ENCODE data around the gene PXDC1. TPM values are rescaled to one million over a fixed set of nuclear protein-coding genes. Genes with fewer than 3 reads are reported as not detected.
A peak's percentile ranks its signal among the peaks of the same experiment; 100 is the strongest.

The PXDC1 gene
- total RNA-seq, 1 experiment from 2014 or later = 36.2 TPM

- CTCF ChIA-PET = no interaction called here
Measured at GRCh38 chr6:3742076-3742425, 9.5 kb downstream of the PXDC1 start.

GRCh38 chr6:3741477-3741871 is 10.0 kb downstream of the PXDC1 start:
- no TSS peak for BruUV-seq (replicated peaks)
- H3K27me3 ChIP-seq (ENCODE audit: control insufficient read depth, insufficient read depth, low read length) = no peaks in the 10 kb centered on the region
- H3K4me3 ChIP-seq (ENCODE audit: low read depth in 2 of 2, low read length in 2 of 2) = no peak overlapping the region
- DNase-seq (ENCODE audit: low read depth, low spot score) = no peak
- TF ChIP-seq CTCF (IDR thresholded peaks at IDR 0.05) (no peak), POLR2AphosphoS5 (IDR thresholded peaks at IDR 0.05; ENCODE audit: low read depth, low read length) (no peak), SIN3A (IDR thresholded peaks at IDR 0.05; ENCODE audit: borderline replicate concordance, insufficient read depth, low read depth, low read length) (no peak)
- no peak for ATAC-seq
- in situ Hi-C loops (cut with HindIII; ENCODE audit: low pct_unique_long_range_greater_than_20kb, low sequenced_read_pairs) (no loop called here), intact Hi-C loops (cut with micrococcal nuclease; ENCODE audit: unreplicated experiment) (loop anchor here (5.0 kb wide), 1 partner anchor 266 kb away; no protein-coding TSS in a partner anchor)
- ChIA-PET POLR2A (no interaction called here), CTCF (interaction anchor here (0.6 kb wide), 1 partner anchor 249 kb away, joined by 5 read pairs; no protein-coding TSS in a partner anchor)
- no peaks in the 10 kb centered on the region for H3K9me3 ChIP-seq (ENCODE audit: control insufficient read depth, insufficient read depth, low read depth, low read length)
- no peaks in the 10 kb centered on the region for H3K36me3 ChIP-seq (ENCODE audit: control insufficient read depth, insufficient read depth, low read length)
- H3K27ac ChIP-seq (ENCODE audit: low read length) = no peak overlapping the region
- peaks cover 35% of the 10 kb centered on the region for H3K4me1 ChIP-seq (ENCODE audit: control insufficient read depth, insufficient read depth, low read length)

More at GRCh38 chr6:3742076-3742425, 9.5 kb downstream of the PXDC1 start:
- Histone ChIP-seq H3K9me3 (ENCODE audit: control insufficient read depth, insufficient read depth, low read depth, low read length) (no peaks in the 10 kb centered on the region), H3K4me1 (ENCODE audit: control insufficient read depth, insufficient read depth, low read length) (peaks cover 41% of the 10 kb centered on the region), H3K27me3 (ENCODE audit: control insufficient read depth, insufficient read depth, low read length) (no peaks in the 10 kb centered on the region), H3K4me3 (ENCODE audit: low read depth in 2 of 2, low read length in 2 of 2) (no peak overlapping the region), H3K27ac (ENCODE audit: low read length) (peak overlapping the region; percentile 90), H3K36me3 (ENCODE audit: control insufficient read depth, insufficient read depth, low read length) (no peaks in the 10 kb centered on the region)
- BruUV-seq (replicated peaks) = no TSS peak
- POLR2A ChIA-PET = no interaction called here
- ATAC-seq (no peak), DNase-seq (ENCODE audit: low read depth, low spot score) (no peak)
- intact Hi-C loops (cut with micrococcal nuclease; ENCODE audit: unreplicated experiment) = loop anchor here (1.0 to 5.0 kb wide), 5 partner anchors 145 to 265 kb away; no protein-coding TSS in a partner anchor
- in situ Hi-C loops (cut with HindIII; ENCODE audit: low pct_unique_long_range_greater_than_20kb, low sequenced_read_pairs) = no loop called here
- no peak for TF ChIP-seq SIN3A (IDR thresholded peaks at IDR 0.05; ENCODE audit: borderline replicate concordance, insufficient read depth, low read depth, low read length)
- TF ChIP-seq TCF7L2 (IDR thresholded peaks at IDR 0.05; ENCODE audit: low read depth, low read length) = no peak
- no peak for TF ChIP-seq REST (IDR thresholded peaks at IDR 0.05; ENCODE audit: insufficient read depth in 1 of 2, low read depth in 2 of 2, low read length in 1 of 2)
- no peak for TF ChIP-seq CTCF (IDR thresholded peaks at IDR 0.05)
- no peak for TF ChIP-seq POLR2AphosphoS5 (IDR thresholded peaks at IDR 0.05; ENCODE audit: low read depth, low read length)

All from Panc1 (cell line).